ENCODE measurements around the gene DIPK2B.

Gene DIPK2B

GRCh38 chrX:45228126-45228525, 27.4 kb upstream of the DIPK2B start:
- TF ChIP-seq CTCF (IDR thresholded peaks at IDR 0.05), result no peak
- no peak for DNase-seq (ENCODE audit: low spot score)
- Histone ChIP-seq H3K27ac (no peak overlapping the region), H3K4me3 (no peak overlapping the region)

DNA sequence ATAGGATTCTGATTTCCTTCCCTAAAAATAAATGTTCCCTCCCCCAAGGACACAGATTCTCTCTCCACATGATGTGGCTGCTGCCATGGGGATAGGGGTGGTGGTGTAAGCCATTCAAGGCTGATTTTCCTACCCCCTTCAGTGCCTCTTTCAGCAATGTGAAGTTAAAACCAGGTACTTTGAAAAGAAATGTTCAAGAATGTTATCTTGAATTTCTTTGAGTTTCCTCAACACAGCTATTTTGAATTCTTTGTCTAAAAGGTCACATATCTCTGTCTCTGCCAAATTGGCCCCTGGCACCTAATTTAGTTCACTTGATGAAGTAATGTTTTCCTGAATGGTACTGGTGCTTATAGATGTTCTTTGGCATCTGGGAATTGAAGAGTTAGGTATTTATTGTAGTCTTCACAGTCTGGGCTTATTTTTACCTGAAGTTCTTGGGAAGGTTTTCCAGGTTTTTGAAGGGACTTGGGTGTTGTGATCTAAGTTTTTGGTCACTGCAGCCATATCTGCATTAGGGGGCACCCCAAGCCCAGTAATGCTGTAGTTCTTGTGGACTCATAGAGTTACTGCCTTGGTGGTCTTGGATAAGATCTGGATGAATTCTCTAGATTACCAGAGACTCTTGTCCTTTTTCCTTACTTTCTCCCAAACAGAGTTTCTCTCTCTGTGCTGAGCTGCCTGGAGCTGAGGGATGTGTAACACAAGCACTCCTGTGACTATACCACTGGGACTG, 7.6 kb upstream of the DIPK2B start:
- no peak for DNase-seq (ENCODE audit: low spot score)
- Histone ChIP-seq H3K4me3 (no peak overlapping the region), H3K27ac (no peak overlapping the region)
- no peak for TF ChIP-seq CTCF (IDR thresholded peaks at IDR 0.05)

DNA sequence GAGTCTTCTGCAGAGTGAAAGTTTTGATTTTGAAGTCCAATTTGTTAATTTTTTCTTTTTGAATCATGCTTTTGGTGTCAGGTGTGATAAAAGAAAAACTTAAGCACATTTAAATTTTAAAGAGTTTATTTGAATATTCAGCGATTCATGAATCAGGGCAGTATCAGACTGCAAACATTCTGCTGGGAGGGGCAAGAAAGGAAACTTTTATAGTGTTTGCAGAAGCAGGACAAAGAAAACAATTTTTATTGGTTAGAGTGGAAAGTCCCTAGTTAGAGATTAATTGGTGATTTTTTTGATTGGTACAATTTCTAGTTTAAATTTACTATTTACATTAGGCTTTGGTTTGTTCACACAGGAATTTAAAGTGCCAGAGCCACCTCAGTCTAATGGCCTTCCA, 1.5 kb upstream of the DIPK2B start:
- no peak overlapping the region for H3K4me3 ChIP-seq
- no peak for DNase-seq (ENCODE audit: low spot score)
- H3K27ac ChIP-seq, result no peak overlapping the region
- no peak for TF ChIP-seq CTCF (IDR thresholded peaks at IDR 0.05)

DNA sequence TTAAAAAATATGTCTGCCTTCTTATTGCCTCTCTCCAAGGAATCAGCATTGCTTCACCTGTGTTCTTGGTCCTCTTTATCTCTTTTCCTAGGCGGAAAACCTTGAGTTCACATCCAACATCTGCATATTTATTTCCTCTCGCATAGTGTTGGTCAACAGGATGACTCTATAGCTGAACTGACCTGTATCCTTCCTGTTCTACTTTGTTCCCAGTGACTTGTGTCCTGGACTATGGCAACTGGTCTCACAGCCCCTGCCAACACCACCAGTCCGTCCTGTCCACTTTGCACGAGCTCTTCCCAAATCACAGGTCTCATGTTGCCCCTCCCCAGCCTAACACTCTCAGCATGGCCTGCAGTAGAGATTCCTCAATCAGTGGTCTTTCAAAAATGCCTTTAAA, 2.0 kb downstream of the DIPK2B start:
- Histone ChIP-seq H3K4me3 (no peak overlapping the region), H3K27ac (peak overlapping the region in 1 of 2 donors; percentile 6)
- TF ChIP-seq CTCF (IDR thresholded peaks at IDR 0.05), result no peak
- no peak for DNase-seq (ENCODE audit: low spot score)

DNA sequence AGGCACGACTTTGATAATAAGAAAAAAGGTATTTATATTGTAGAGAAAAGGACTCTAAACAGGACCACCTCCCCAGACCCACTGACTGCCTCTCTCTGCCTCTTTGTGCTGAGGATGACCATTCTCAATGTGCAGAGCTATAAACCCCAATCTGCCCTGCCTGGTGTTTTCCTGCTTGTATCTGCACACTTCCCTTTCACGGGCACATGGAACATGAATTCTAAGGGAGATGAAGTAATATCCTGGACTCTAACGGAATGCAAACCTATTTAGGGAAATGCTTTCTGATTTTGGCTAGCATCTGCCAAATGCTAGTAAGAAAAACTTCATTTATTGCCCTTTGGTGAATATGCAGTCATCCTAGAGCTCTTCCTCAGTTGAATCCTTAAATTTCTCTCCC, 2.4 kb downstream of the DIPK2B start:
- Histone ChIP-seq H3K27ac (peak overlapping the region in 1 of 2 donors; percentile 6), H3K4me3 (no peak overlapping the region)
- no peak for TF ChIP-seq CTCF (IDR thresholded peaks at IDR 0.05)
- DNase-seq (ENCODE audit: low spot score), result no peak

- no peak for TF ChIP-seq CTCF (IDR thresholded peaks at IDR 0.05)
Observed at GRCh38 chrX:45196701-45197100, 4.0 kb downstream of the DIPK2B start.

GRCh38 chrX:45191820-45192409, 8.8 kb downstream of the DIPK2B start:
- Histone ChIP-seq H3K27ac (no peak overlapping the region), H3K4me3 (no peak overlapping the region)
- no peak for DNase-seq (ENCODE audit: low spot score)
- no peak for TF ChIP-seq CTCF (IDR thresholded peaks at IDR 0.05)

More at GRCh38 chrX:45196701-45197100, 4.0 kb downstream of the DIPK2B start:
- Histone ChIP-seq H3K4me3 (no peak overlapping the region), H3K27ac (no peak overlapping the region)
- DNase-seq (ENCODE audit: low spot score), result no peak

All from coronary artery (tissue), 2 donors.